HG03066 (cell line): ENCODE data around the gene AKAP6.

ENCODE experiments used
- ATAC-seq: cut with Tn5 transposase; IDR thresholded peaks from one replicate; pipeline ENCODE4 v1.9.1; 2021; ENCODE audit warnings: low read depth; ENCODE audit not compliant: unreplicated experiment

Gene AKAP6

DNA sequence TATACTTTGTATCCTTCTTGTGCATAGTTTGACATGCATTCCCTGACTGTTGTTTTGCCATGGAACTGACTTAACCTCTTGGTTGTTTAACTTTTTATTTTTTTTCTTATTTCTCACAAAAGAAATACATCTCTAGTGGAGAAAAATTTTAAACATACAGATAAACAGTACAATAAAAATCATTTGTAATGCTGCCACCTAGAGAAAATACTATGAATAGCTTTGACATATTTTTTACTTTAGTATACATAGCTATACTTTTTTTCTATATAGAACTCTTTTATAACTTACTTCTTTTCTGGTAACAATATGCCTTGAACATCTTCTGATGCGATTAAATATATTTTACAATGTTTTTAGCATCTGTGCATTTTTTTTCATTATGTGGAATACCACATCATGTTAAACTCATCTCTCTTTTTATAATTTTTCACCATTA, 184.5 kb downstream of the AKAP6 start:
- no peak for ATAC-seq

DNA sequence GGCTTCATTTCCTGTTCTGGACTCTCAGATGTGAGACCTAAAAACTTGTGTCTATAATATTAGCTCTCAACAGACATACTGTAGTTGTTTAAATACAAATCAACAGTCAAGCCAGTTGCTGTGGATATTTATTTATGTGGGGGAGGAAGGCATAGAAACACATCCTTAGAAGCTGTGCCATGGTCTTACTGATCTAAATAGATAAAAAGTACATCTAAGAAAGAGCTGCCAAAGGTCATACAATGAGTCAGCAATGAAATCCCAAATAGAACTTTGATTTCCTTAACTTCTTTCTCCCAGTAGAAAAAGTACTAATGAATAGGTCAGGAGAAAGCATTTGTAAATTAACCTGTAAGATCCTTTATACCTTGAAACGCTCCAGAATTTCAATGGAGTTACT, 185.1 kb downstream of the AKAP6 start:
- no peak for ATAC-seq

DNA sequence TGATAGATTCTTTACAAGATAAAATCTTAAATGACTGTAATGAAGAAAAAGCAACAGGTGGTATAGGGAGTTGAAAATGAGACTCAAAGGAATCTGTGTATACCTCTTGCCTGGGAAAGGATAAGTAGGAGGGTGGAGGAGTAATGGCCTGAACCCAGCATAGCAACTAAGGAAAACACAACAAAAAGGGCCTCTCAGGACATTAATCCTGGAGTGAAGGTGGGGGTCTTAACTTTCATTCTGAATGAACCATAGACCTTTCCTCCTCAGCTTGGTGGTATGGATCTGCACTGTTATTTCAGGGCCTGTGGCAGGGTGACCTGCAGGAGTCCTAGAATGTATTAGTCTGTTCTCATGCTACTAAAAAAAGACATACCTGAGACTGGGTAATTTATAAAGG, 185.6 kb downstream of the AKAP6 start:
- ATAC-seq = no peak

DNA sequence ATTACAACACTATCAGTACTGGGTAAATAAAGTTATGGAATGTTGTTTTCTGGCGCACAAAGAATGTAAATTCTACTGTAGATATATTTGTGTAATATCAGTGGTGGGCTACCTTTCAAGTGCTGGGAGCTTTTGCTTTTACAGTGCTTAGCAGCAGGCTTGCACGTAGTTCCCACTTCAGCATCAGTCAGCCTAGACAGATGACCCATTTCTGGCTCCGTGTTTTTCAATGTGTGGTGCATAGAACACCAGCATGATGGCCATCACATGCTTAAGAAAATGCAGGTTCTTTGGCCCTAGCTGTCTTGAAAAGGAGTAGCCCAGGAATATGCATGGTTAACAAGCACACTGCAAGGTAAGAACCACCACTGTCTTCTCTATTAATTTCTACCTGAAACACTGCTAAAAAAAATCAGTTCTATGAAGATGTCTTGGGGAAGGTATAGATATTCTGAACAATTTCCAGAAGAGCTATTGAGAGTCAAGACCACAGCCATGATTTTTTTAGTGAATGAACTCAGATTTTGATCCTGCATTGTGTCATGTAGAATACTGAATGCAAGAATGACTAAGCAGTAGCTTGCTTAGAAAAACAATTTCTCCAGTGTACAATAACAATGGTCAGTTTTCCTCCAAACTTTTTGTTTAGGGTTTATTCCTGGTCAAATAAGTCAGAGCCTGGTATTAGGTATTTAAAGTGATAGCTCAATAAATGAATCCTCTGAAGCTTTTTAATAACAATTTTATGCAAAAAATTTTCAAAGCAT, 195.7 kb downstream of the AKAP6 start:
- ATAC-seq = no peak

DNA sequence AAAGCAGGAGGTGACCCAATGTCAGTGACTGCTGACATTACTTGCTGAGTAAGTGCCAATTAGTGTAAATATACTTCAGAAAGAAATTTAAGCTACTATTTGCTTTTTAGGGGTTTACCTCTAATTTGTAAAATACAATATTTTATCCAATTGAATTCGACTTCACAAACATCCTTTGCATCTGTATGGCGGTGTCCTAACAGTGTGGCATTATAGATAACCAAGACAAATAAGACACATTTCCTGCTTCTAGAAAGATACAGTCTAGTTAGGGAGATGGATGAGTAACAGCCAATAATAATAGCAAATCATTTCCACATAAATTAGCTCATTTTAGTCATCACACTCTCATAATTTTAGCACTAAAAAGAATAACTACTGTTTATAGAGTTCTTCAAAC, 196.5 kb downstream of the AKAP6 start:
- ATAC-seq = no peak

DNA sequence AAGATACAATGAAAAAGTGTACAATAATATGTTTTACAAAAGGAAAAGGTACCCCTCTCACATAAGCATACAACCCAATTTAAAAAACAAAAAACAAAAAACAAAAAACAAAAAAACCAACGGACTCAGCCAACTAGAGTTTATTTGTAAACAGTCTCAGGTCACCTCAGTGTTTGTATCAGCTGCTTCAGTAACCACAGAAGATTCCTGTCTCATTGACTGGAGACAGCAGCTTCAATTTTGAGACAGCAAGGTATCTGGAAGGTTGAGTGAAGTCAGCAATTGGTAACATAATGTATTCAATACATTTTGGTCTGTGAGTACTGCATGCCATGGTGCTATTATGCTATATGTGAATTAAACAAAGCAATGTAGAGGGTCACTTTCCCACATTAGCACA, 201.7 kb downstream of the AKAP6 start:
- ATAC-seq = no peak

DNA sequence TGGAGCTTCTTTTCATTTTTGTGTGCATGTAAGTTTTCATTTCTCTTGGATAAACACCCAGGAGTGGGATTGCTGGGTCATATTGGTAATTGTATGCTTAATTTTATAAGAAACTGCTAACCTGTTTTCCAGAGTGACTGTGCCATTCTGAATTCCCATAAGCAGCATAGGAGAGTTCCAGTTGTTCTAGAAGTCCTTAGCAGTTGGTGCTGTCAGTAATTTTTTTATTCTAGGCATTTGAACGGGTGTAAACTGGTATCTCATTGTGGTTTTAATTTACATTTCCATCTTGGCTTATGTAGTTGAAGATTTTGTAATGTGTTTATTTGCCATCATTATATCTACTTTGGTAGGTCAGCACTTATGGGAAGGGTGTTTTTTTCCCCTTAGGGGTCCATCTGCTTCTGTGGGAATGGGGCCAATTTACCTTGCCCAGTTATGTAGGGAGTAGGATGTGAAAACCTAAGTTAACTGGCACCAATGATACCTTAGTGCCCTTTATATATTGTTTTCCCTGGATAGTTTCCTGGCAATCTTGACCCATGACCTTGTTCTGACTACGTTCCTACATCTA, 202.9 kb downstream of the AKAP6 start:
- ATAC-seq = no peak

DNA sequence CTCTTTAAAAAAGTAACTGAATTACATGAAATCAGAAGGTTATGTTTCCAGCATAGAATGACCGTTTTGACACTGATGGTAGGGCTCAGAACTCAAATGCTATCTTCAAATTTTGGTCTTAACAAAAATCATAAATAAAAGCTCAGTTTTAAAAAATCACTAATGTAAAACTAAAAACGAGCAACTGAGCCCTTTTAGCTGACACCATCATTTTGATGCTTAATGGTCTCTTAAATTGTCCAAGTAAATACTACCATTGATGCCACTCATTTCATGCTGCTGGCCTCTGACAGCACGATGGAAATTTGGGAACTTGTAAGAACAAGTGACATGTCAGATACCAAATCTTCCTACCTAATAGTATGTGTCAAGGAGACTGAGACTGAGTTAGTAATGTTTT, 205.0 kb downstream of the AKAP6 start:
- no peak for ATAC-seq

DNA sequence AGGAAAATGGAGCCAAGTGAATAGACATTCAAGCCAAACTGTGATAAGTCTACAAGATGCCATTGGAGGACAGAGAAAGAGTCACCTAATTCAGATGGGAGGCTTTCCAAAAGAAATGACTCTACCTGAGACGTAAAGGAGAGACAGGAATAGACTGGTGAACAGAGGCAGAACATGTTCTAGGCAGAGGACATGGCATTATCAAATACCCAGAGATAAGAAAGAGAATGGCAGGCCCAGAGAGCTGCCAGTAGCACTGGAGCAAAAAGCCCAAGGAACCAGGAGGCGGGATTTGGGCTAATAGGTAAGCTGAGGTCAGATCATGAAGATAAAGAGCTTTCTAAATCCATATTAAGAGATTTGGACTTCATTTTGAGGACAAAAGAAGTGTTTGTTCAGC, 207.1 kb downstream of the AKAP6 start:
- no peak for ATAC-seq

DNA sequence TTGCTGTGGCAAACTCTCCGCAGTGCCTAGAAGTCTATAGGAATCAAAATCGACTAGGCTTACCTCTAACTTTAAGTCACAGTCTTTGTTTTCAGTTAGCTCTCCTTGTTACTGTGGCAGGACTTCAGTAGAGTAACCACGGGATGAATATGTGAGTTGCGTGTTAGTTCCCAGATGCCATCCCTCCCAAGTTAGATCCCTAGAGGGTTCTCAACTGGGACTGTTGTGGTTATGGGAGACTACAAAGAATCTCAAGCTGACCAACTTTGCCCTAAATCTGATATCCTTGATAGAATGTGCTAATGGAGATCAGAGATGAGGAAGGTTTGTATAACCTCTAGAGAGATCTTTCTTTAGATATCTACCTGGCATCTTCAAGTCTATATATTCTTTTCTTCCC, 208.1 kb downstream of the AKAP6 start:
- no peak for ATAC-seq

DNA sequence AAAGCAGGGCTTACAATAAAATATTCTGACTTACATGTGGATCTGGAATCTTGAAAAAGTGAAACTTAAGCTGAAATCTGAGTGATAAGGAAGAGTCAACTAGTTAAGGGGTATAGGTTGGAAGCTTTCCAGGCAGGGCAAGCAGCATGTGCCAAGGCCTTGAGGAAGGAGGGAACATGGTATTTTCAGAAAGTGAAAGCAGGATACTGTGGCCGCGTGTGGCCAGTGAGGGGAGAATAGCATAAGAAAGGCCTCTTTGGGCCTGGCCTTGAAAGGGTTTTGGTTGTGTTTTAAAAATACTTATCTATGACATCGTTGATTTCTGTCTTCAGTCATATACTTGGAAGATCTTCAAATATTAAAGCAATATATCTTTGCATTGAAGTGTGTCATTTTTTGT, 213.4 kb downstream of the AKAP6 start:
- no peak for ATAC-seq

DNA sequence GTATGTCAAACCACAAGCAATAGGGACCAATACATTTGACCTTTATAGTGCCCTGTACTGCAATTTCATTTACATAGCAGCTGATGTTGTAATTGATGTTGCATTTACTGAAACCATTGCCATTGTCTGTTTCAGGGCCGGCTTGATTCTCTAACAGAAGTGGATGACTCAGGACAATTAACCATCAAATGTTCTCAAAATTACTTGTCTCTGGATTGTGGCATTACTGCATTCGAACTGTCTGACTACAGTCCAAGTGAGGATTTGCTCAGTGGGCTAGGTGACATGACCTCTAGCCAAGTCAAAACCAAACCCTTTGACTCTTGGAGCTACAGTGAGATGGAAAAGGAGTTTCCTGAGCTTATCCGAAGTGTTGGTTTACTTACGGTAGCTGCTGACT, 216.0 kb downstream of the AKAP6 start:
- no peak for ATAC-seq

DNA sequence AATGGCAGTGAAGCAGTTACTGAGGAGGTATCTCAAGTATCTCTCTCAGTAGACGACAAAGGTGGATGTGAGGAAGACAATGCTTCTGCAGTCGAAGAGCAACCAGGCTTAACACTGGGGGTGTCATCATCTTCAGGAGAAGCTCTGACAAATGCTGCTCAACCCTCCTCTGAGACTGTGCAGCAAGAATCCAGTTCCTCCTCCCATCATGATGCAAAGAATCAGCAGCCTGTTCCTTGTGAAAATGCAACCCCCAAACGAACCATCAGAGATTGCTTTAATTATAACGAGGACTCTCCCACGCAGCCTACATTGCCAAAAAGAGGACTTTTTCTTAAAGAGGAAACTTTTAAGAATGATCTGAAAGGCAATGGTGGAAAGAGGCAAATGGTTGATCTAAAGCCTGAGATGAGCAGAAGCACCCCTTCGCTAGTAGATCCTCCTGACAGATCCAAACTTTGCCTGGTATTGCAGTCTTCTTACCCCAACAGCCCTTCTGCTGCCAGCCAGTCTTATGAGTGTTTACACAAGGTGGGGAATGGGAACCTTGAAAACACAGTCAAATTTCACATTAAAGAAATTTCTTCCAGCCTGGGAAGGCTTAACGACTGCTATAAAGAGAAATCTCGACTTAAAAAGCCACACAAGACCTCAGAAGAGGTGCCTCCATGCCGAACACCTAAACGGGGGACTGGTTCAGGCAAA, 216.6 kb downstream of the AKAP6 start:
- no peak for ATAC-seq

DNA sequence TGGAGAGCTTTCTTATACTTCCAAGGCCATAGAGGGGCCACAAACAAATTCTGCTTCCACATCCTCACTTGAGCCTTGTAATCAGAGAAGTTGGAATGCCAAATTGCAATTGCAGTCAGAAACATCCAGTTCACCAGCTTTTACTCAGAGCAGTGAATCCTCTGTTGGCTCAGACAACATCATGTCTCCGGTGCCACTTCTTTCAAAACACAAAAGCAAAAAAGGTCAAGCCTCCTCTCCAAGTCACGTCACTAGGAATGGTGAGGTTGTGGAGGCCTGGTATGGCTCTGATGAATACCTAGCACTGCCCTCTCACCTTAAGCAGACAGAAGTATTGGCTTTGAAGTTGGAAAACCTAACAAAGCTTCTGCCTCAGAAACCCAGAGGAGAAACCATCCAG, 217.1 kb downstream of the AKAP6 start:
- no peak for ATAC-seq

DNA sequence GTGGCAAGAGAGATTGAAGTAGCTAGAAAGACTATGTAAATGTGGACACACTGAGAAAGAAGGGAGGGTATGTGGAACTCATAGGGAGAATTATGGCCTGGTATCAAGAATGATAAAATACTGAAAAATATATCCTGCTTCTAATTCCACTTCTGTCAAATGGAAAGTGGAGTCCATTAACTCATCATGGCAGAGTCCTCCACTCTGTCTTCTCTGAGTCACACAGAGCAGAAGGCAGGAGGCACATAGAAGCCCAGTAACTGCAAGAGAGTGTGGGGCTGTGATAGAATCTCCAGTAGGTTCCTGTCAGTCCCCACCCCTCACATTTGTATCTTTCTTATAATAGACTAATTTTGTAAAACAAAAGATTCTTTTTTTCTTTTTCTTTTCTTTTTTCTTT, 223.7 kb downstream of the AKAP6 start:
- no peak for ATAC-seq

DNA sequence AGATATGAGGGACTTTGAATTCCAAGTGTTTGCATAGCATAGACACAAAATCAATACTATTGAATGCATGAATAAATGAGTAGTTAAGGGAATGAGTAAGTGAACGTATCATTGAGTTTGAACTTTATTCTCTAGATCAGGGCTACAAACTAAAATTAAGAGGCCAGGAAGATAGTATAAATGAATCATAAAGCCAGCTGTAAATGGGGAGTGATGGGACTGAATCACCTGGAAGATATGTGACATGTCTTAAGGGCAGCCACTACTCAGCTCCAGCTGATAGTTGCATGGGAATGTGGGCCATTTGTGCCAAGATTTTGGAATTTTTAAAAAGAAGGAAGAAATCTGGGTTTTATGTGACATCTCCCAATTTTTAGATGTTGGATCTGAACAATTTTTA, 229.9 kb downstream of the AKAP6 start:
- ATAC-seq = no peak

DNA sequence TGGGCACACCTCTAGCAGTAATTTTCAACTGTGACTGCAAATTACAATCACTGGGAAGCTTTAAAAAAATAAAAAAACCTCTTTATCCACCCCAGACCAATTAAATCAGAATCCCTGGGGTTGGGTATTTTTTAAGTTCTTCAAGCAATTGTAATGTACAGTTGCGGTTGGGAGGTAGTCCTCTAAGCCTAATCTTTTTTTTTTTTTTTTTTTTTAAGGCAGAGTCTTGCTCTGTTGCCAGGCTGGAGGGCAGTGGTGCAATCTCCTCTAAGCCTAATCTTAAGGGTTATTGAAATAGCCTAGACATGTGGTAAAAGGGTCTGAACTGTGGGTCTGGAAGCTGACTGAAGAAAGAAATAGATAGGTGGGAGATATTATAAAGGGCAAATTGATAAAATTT, 230.5 kb downstream of the AKAP6 start:
- no peak for ATAC-seq

DNA sequence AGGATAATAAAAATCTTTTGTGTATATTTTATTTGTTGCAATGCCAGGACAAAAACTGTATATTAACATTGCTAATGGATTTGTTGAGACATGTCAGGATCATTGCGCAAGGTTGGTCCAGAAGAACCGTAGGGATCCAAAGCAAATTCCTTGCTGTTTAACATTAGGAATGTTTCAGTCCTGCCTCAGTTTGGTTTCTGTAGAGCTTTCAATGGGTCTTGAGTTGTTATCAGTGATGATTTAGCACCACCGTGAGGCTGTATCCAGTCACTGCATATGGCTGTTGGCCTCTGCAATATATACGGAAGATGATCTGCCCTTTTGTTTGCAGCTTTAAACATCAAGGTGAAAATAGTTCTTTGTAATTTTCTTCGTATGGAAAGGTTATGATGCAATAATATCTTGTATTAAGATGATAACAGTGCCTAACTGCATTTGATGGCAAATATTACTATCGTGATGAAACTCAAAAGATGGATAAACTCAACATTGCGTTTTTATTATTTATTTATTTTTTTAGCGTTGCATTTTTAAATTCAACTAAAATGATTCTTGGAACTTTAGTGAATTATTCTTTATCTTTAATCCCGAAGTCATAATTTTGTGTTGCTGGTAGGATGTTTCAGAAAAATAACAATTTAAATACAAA, 231.2 kb downstream of the AKAP6 start:
- peak; percentile 71 for ATAC-seq

DNA sequence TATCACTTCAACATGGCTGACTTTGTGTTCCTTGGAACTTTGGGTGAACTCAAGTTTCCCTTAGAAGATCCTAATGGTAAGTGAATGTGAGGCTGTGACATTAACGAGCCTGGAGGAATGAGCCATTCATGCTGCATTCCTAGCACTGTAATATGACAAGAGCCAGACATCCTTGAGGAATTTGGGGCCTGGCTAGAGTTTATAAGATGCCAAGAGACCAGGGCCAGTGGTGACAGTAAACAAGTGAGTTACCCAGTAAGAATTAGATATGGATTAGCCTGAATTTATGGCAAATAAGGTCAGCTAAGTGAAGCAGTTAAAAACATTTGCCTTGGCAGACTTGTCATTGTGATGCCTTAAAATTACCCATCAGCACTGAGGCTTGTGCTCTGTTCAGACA, 232.4 kb downstream of the AKAP6 start:
- no peak for ATAC-seq

DNA sequence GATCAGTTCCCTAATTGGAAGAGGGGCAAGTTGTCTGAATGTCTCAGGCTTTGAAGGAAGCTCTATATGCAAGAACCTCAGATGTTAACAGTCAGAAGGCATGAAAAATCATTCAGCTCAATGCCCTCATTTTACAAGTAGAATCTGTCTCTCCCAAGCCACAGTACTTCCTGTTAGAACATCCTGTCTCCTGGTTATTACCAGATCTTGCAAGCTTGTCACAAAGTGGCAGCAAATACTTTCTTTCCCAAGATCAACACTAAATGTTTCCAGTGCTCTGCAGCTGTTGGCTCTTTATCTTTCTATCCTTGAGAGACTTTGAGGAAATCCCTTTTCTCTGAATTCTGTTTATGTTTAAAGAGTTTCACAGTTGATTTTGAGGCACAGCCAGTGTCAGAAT, 235.5 kb downstream of the AKAP6 start:
- ATAC-seq = no peak

DNA sequence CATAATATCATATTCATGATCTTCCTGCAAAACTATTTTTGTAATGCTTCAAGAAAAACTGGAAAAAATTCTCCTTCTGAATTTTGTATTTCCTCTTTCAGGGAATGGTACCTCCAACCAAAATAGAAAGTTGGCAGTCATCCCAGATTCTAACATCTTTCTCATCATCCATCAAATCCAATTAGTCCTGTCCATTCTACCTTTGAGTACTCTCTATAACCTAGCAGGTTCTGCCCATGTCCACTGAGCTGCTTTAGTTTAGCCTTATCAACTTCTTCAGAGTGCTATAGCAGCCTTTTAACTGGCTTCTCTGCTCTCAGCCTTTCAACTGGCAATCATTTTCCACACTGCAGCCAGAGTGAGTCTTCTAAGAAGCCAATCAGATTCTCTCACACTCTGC, 236.2 kb downstream of the AKAP6 start:
- no peak for ATAC-seq
